ENCODE data around the gene KCNK15. TPM values are rescaled to one million over a fixed set of nuclear protein-coding genes. Genes with fewer than 3 reads are reported as not detected.

The KCNK15 gene
- total RNA-seq, 1 experiment from 2014 or later: not detected

- Histone ChIP-seq H3K9me3 (replicated peaks) (no peaks in the 10 kb centered on the region; the same call in 1 of the 2 replicates), H3K4me1 (replicated peaks) (peaks cover 31% of the 10 kb centered on the region), H3K27ac (peak overlapping the region; percentile 24; the same call in 1 of the 2 replicates), H3K4me3 (no peak overlapping the region), H3K36me3 (no peaks in the 10 kb centered on the region), H3K27me3 (replicated peaks) (no peaks in the 10 kb centered on the region)
- no peak for DNase-seq (ENCODE audit: low read depth in 1 of 2, low spot score in 2 of 2)
These were observed 23.9 kb upstream of the KCNK15 start for GRCh38 chr20:44721785-44722054.

GRCh38 chr20:44722990-44723389 is 22.7 kb upstream of the KCNK15 start:
- no peak for DNase-seq (ENCODE audit: low read depth in 1 of 2, low spot score in 2 of 2)
- Histone ChIP-seq H3K27ac (peak overlapping the region; percentile 25; the same call in 1 of the 2 replicates), H3K36me3 (no peaks in the 10 kb centered on the region), H3K9me3 (replicated peaks) (no peaks in the 10 kb centered on the region; the same call in 1 of the 2 replicates), H3K4me1 (replicated peaks) (peaks cover 31% of the 10 kb centered on the region), H3K4me3 (no peak overlapping the region), H3K27me3 (replicated peaks) (no peaks in the 10 kb centered on the region)

- H3K9me3 ChIP-seq (replicated peaks): no peaks in the 10 kb centered on the region; the same call in 1 of the 2 replicates
These were observed 22.3 kb upstream of the KCNK15 start for GRCh38 chr20:44723391-44723790.

GRCh38 chr20:44723798-44724362 is 21.8 kb upstream of the KCNK15 start:
- H3K9me3 ChIP-seq (replicated peaks): no peaks in the 10 kb centered on the region; the same call in 1 of the 2 replicates
- H3K27me3 ChIP-seq (replicated peaks): no peaks in the 10 kb centered on the region
- H3K4me3 ChIP-seq: no peak overlapping the region
- peak overlapping the region; percentile 25; the same call in 1 of the 2 replicates for H3K27ac ChIP-seq
- DNase-seq (ENCODE audit: low read depth in 1 of 2, low spot score in 2 of 2): no peak
- H3K4me1 ChIP-seq (replicated peaks): peaks cover 35% of the 10 kb centered on the region
- H3K36me3 ChIP-seq: no peaks in the 10 kb centered on the region

More at GRCh38 chr20:44723391-44723790, 22.3 kb upstream of the KCNK15 start:
- Histone ChIP-seq H3K27ac (peak overlapping the region; percentile 25; the same call in 1 of the 2 replicates), H3K4me1 (replicated peaks) (peaks cover 31% of the 10 kb centered on the region), H3K36me3 (no peaks in the 10 kb centered on the region), H3K27me3 (replicated peaks) (no peaks in the 10 kb centered on the region), H3K4me3 (no peak overlapping the region)
- peak; percentile 60 to 63 for DNase-seq (ENCODE audit: low read depth in 1 of 2, low spot score in 2 of 2)

GRCh38 chr20:44724423-44725091 is 21.1 kb upstream of the KCNK15 start:
- Histone ChIP-seq H3K4me3 (no peak overlapping the region), H3K27me3 (replicated peaks) (no peaks in the 10 kb centered on the region), H3K9me3 (replicated peaks) (no peaks in the 10 kb centered on the region; the same call in 1 of the 2 replicates), H3K27ac (no peak overlapping the region), H3K36me3 (no peaks in the 10 kb centered on the region), H3K4me1 (replicated peaks) (peaks cover 42% of the 10 kb centered on the region)
- DNase-seq (ENCODE audit: low read depth in 1 of 2, low spot score in 2 of 2): no peak

- Histone ChIP-seq H3K9me3 (replicated peaks) (no peaks in the 10 kb centered on the region; the same call in 1 of the 2 replicates), H3K27ac (no peak overlapping the region), H3K4me3 (no peak overlapping the region), H3K27me3 (replicated peaks) (no peaks in the 10 kb centered on the region), H3K36me3 (no peaks in the 10 kb centered on the region), H3K4me1 (replicated peaks) (peaks cover 44% of the 10 kb centered on the region)
- no peak for DNase-seq (ENCODE audit: low read depth in 1 of 2, low spot score in 2 of 2)
These were observed 19.8 kb upstream of the KCNK15 start for GRCh38 chr20:44725837-44726236.

GRCh38 chr20:44727039-44727438 is 18.6 kb upstream of the KCNK15 start:
- Histone ChIP-seq H3K4me1 (replicated peaks) (peaks cover 40% of the 10 kb centered on the region), H3K27me3 (replicated peaks) (no peaks in the 10 kb centered on the region), H3K9me3 (replicated peaks) (no peaks in the 10 kb centered on the region; the same call in 1 of the 2 replicates)

GRCh38 chr20:44727651-44728050 is 18.0 kb upstream of the KCNK15 start:
- Histone ChIP-seq H3K4me1 (replicated peaks) (peaks cover 46% of the 10 kb centered on the region), H3K27me3 (replicated peaks) (no peaks in the 10 kb centered on the region), H3K9me3 (replicated peaks) (no peaks in the 10 kb centered on the region; the same call in 1 of the 2 replicates), H3K27ac (no peak overlapping the region), H3K4me3 (no peak overlapping the region), H3K36me3 (no peaks in the 10 kb centered on the region)
- DNase-seq (ENCODE audit: low read depth in 1 of 2, low spot score in 2 of 2): no peak

More at GRCh38 chr20:44727039-44727438, 18.6 kb upstream of the KCNK15 start:
- no peak for DNase-seq (ENCODE audit: low read depth in 1 of 2, low spot score in 2 of 2)
- Histone ChIP-seq H3K36me3 (no peaks in the 10 kb centered on the region), H3K27ac (no peak overlapping the region), H3K4me3 (no peak overlapping the region)

GRCh38 chr20:44728801-44729443 is 16.7 kb upstream of the KCNK15 start:
- Histone ChIP-seq H3K4me3 (no peak overlapping the region), H3K36me3 (no peaks in the 10 kb centered on the region), H3K27ac (no peak overlapping the region), H3K27me3 (replicated peaks) (no peaks in the 10 kb centered on the region), H3K9me3 (replicated peaks) (no peaks in the 10 kb centered on the region; the same call in 1 of the 2 replicates), H3K4me1 (replicated peaks) (peaks cover 37% of the 10 kb centered on the region)
- peak in 1 of 2 experiments; percentile 53 for DNase-seq (ENCODE audit: low read depth in 1 of 2, low spot score in 2 of 2)

- Histone ChIP-seq H3K4me1 (replicated peaks) (peaks cover 44% of the 10 kb centered on the region), H3K4me3 (no peak overlapping the region), H3K27me3 (replicated peaks) (no peaks in the 10 kb centered on the region), H3K36me3 (no peaks in the 10 kb centered on the region), H3K9me3 (replicated peaks) (no peaks in the 10 kb centered on the region), H3K27ac (peak overlapping the region; percentile 72)
- DNase-seq (ENCODE audit: low read depth in 1 of 2, low spot score in 2 of 2): peak in 1 of 2 experiments; percentile 74
These were observed 15.2 kb upstream of the KCNK15 start for GRCh38 chr20:44730441-44730840.

- no peaks in the 10 kb centered on the region for H3K27me3 ChIP-seq (replicated peaks)
- H3K9me3 ChIP-seq (replicated peaks): no peaks in the 10 kb centered on the region
- no peaks in the 10 kb centered on the region for H3K36me3 ChIP-seq
- H3K27ac ChIP-seq: no peak overlapping the region
- DNase-seq (ENCODE audit: low read depth in 1 of 2, low spot score in 2 of 2): no peak
- H3K4me3 ChIP-seq: no peak overlapping the region
- H3K4me1 ChIP-seq (replicated peaks): peaks cover 44% of the 10 kb centered on the region
These were observed 14.0 kb upstream of the KCNK15 start for GRCh38 chr20:44731657-44732056.

- H3K27ac ChIP-seq: no peak overlapping the region
- H3K9me3 ChIP-seq (replicated peaks): no peaks in the 10 kb centered on the region
- H3K27me3 ChIP-seq (replicated peaks): no peaks in the 10 kb centered on the region
- peaks cover 44% of the 10 kb centered on the region for H3K4me1 ChIP-seq (replicated peaks)
- no peak for DNase-seq (ENCODE audit: low read depth in 1 of 2, low spot score in 2 of 2)
- no peaks in the 10 kb centered on the region for H3K36me3 ChIP-seq
- no peak overlapping the region for H3K4me3 ChIP-seq
These were observed 13.3 kb upstream of the KCNK15 start for GRCh38 chr20:44732327-44732726.

GRCh38 chr20:44733341-44734069 is 12.2 kb upstream of the KCNK15 start:
- Histone ChIP-seq H3K36me3 (no peaks in the 10 kb centered on the region), H3K9me3 (replicated peaks) (no peaks in the 10 kb centered on the region), H3K27me3 (replicated peaks) (no peaks in the 10 kb centered on the region), H3K4me3 (no peak overlapping the region), H3K27ac (no peak overlapping the region), H3K4me1 (replicated peaks) (peaks cover 44% of the 10 kb centered on the region)
- peak; percentile 64 to 66 for DNase-seq (ENCODE audit: low read depth in 1 of 2, low spot score in 2 of 2)
